Measurements from ENCODE around the gene RBM33.

The RBM33 gene

DNA sequence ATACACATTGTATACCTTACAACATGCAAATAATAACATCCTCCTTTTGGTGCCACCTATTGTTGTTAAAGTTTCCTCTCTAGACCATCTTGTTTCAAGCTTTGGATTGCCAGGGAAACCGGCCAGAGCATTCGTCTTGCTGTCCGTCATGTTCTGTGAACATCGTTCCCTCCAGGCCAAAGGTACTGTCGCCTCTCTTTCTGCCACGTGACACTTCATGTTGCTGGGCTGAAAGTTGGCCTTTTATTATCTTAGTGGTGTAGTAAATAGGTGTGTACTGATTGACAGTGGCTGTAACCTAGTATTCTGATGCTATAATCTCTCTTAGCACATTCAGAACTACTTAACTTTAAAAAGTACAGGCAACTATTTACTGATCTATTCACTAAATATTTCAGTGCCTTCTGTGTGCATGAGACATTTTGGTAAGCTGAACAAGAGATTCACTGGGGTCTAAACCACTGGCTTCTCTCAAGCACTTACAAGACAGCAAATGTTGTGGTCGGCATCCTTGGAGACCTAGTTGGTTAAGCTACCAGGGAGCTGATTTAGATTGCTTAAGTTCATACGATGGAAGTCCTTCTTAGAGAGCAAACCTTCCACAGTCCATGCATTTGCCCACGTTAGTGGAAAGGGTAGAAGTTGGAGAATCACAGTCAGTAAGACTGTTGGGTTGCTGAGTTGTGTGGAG is 115.4 kb downstream of the RBM33 start:
- Mint-ChIP-seq H3K4me1 (peaks cover 38% of the 10 kb centered on the region), H3K27me3 (ENCODE audit: low read depth) (no peaks in the 10 kb centered on the region), H3K36me3 (ENCODE audit: low read depth) (peaks cover 85% of the 10 kb centered on the region), H3K4me3 (no peak overlapping the region), H3K9me3 (no peaks in the 10 kb centered on the region), H3K27ac (no peak overlapping the region)
- TF ChIP-seq, protein P1, sequence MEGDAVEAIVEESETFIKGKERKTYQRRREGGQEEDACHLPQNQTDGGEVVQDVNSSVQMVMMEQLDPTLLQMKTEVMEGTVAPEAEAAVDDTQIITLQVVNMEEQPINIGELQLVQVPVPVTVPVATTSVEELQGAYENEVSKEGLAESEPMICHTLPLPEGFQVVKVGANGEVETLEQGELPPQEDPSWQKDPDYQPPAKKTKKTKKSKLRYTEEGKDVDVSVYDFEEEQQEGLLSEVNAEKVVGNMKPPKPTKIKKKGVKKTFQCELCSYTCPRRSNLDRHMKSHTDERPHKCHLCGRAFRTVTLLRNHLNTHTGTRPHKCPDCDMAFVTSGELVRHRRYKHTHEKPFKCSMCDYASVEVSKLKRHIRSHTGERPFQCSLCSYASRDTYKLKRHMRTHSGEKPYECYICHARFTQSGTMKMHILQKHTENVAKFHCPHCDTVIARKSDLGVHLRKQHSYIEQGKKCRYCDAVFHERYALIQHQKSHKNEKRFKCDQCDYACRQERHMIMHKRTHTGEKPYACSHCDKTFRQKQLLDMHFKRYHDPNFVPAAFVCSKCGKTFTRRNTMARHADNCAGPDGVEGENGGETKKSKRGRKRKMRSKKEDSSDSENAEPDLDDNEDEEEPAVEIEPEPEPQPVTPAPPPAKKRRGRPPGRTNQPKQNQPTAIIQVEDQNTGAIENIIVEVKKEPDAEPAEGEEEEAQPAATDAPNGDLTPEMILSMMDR (IDR thresholded peaks at IDR 0.05; ENCODE audit: unreplicated experiment in 3 of 3): no peak

DNA sequence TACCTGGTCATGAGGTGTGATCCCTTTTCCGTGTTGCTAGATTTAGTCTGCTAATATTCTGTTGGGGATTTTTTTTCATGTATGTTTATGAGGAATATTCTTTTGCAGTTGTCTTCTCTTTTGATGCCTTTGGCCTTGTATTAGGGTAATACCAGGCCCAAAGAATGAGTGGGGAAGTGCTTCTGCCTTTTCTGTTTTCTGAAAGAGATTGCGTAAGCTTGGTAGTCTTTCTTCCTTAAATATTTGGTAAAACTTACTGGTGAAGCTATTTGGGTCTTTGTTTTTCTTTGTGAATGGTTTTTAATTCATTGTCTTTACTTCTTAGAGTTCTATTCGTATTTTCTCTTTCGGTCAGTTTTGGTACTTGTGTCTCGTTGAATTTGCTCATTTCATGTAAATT is 116.7 kb downstream of the RBM33 start:
- Mint-ChIP-seq H3K4me1 (peaks cover 38% of the 10 kb centered on the region), H3K27me3 (ENCODE audit: low read depth) (no peaks in the 10 kb centered on the region), H3K27ac (no peak overlapping the region), H3K4me3 (no peak overlapping the region), H3K9me3 (no peaks in the 10 kb centered on the region), H3K36me3 (ENCODE audit: low read depth) (peaks cover 83% of the 10 kb centered on the region)
- TF ChIP-seq, protein P1 (IDR thresholded peaks at IDR 0.05; ENCODE audit: unreplicated experiment in 3 of 3): no peak

DNA sequence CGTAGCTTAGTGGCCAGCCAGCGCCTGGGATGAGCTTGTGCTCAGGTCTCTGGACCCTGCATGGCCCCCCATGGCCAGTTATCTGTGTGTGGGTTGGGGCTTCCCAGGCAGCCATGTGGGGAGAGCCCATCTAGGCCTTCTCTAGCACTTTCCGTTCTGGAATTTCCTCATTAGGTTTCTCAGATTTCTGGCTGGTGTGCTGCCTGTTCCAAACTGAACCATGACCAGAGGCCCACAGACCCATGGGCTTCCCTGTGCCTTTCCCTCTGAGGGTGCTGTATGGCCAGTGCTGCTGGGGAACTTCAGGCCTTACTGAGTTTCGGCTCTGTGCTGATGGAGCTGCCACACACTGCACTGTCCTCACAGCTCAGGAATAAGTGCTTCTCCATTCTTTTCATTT is 117.6 kb downstream of the RBM33 start:
- peak overlapping the region in 2 of 3 experiments; percentile 51 to 83 for H3K27ac Mint-ChIP-seq
- H3K9me3 Mint-ChIP-seq: no peaks in the 10 kb centered on the region
- TF ChIP-seq, protein P1 (IDR thresholded peaks at IDR 0.05; ENCODE audit: unreplicated experiment in 3 of 3): no peak

DNA sequence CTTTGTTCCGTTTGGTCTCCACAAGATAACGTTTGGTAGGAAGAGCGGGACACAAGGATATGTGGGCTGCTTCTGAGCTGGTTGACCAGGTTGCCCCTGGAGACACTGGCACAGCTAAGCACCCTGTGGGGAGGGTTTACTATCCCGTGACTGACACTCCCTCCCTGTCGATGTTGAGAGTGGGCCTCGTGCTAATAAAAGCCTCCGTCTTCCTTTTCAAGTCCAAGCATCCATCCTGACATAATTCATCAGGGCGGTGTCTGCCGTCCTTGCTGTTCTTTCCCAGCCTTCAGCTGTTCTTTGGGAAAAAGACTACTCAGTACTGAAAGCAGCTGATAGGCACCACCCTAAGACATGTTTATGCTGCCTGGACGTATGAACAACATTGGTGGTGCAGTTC is 118.2 kb downstream of the RBM33 start:
- Mint-ChIP-seq H3K4me3 (peak overlapping the region in 1 of 3 experiments; percentile 0), H3K4me1 (peaks cover 38% of the 10 kb centered on the region), H3K27ac (peak overlapping the region; percentile 0 to 83 (median 51)), H3K9me3 (no peaks in the 10 kb centered on the region), H3K27me3 (ENCODE audit: low read depth) (no peaks in the 10 kb centered on the region), H3K36me3 (ENCODE audit: low read depth) (peaks cover 76% of the 10 kb centered on the region)
- TF ChIP-seq, protein P1 (IDR thresholded peaks at IDR 0.05; ENCODE audit: unreplicated experiment in 3 of 3): no peak

More for the DNA sequence above, 117.6 kb downstream of the RBM33 start:
- no peak overlapping the region for H3K4me3 Mint-ChIP-seq
- peaks cover 38% of the 10 kb centered on the region for H3K4me1 Mint-ChIP-seq
- H3K27me3 Mint-ChIP-seq (ENCODE audit: low read depth): no peaks in the 10 kb centered on the region
- peaks cover 74% of the 10 kb centered on the region for H3K36me3 Mint-ChIP-seq (ENCODE audit: low read depth)

DNA sequence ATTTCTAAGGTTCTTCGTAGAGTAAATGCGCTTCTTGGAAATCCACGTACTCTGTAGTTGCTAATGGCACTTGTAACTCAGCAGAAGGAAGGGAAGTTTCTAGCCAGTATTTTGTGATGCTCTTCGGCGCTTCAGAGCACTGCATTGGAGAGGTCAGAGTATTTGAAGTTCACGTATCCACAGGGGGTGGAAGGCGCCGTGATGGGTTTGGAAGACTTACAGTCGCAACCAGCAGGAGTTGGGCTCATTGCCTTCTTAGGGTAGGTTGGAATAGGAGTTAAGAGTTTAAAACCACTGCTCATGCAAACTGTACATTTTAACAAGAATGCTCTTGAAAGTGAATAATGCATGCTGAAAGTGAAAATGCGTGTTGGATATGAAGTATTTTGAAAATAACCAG is 118.7 kb downstream of the RBM33 start:
- H3K4me3 Mint-ChIP-seq: peak overlapping the region in 2 of 3 experiments; percentile 0 to 15
- H3K36me3 Mint-ChIP-seq (ENCODE audit: low read depth): peaks cover 73% of the 10 kb centered on the region
- peaks cover 39% of the 10 kb centered on the region for H3K4me1 Mint-ChIP-seq
- no peaks in the 10 kb centered on the region for H3K9me3 Mint-ChIP-seq
- no peaks in the 10 kb centered on the region for H3K27me3 Mint-ChIP-seq (ENCODE audit: low read depth)
- H3K27ac Mint-ChIP-seq: peak overlapping the region; percentile 0 to 83 (median 51)
- TF ChIP-seq, protein P1 (IDR thresholded peaks at IDR 0.05; ENCODE audit: unreplicated experiment in 3 of 3): no peak
